Stimulated activated CD4-positive, alpha-beta T cell treated with anti-CD3 and anti-CD28 coated beads, Interleukin-15, amount 100 ng/mL, for 48 hours (primary cell): ENCODE results near the gene NCAM2.

Experiments used
- DNase-seq, 2 donors: peaks; one replicate each; pipeline ENCODE4 v3.0.0-alpha.2; 2020; ENCODE audit warnings: low read depth in 2 of 2

NCAM2 gene

DNA sequence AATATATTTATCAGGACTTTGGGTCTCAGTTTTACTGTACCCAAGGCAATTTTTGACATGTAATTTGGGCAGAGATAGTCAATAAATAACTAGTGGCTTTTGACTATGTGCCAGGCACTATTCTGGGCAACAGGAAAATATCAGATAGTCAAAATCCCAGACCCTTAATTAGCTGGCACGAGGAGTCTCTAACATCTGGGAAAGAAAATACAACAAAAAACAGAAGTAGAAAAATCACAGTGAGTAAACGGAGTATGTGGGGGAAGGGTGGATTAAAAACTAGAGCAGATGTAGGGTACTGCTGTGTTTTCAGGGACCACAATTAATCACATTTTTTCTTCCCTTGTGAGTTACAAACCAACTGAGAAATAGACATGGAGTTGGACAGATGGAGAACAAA, 217.8 kb downstream of the NCAM2 start:
- no peak for DNase-seq

- DNase-seq, result no peak
Observed at GRCh38 chr21:21226472-21226871, 228.3 kb downstream of the NCAM2 start.

GRCh38 chr21:21230672-21231071, 232.5 kb downstream of the NCAM2 start:
- no peak for DNase-seq

DNA sequence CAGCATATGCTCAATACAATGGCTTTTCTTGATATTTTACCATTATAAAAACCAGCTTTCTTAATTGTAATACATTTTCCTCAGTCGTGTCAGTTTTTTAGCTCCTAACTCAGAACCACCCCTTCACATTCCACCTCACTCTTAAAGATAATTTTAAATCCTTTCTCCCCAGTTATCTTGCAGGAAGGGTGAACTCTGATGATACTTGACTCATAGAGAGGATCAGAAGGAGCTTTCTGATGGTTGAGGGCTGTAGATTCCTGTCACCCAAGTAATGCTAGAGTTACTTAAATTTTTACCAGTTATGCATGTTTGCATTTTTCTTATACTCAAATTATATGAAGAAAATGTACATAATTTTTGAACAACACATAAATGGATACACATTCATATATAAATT, 233.7 kb downstream of the NCAM2 start:
- no peak for DNase-seq

DNA sequence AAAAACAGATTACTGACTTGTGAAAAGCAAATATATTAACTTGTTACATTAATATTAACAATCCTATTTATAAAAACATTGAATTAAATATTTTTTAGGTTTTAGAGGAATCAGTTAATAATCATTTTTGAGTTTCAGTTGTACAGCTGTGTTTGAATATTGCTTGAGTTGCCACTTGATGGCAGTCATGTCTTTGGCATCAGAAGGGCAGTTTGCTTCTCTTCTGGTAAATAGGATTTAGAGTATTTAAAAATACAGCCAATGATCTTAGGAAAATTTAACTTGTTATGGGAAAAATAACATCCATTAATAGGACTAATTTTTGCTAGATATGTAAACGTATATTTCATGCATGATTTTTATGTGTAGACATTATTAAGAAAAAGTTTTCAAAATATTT, 234.1 kb downstream of the NCAM2 start:
- no peak for DNase-seq

GRCh38 chr21:21233051-21233450, 234.8 kb downstream of the NCAM2 start:
- no peak for DNase-seq

DNA sequence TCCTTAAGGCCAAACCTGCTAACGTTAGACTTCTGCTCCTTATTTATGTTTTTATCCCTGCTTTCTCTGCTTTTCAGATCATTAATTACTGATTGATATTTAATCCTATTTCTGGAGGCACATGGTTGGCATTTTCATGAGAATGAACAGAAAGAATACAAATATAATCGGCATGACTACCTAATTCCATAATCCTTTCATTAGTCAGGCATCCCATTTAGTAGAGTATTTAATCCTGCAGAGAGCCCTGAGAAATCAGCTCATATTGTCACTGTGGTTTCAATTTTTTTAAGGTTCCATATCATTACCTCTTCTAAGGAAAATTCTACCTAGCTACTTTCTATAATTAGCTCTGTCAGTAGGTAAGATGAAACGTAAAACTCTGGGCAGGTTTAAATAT, 238.8 kb downstream of the NCAM2 start:
- no peak for DNase-seq

DNA sequence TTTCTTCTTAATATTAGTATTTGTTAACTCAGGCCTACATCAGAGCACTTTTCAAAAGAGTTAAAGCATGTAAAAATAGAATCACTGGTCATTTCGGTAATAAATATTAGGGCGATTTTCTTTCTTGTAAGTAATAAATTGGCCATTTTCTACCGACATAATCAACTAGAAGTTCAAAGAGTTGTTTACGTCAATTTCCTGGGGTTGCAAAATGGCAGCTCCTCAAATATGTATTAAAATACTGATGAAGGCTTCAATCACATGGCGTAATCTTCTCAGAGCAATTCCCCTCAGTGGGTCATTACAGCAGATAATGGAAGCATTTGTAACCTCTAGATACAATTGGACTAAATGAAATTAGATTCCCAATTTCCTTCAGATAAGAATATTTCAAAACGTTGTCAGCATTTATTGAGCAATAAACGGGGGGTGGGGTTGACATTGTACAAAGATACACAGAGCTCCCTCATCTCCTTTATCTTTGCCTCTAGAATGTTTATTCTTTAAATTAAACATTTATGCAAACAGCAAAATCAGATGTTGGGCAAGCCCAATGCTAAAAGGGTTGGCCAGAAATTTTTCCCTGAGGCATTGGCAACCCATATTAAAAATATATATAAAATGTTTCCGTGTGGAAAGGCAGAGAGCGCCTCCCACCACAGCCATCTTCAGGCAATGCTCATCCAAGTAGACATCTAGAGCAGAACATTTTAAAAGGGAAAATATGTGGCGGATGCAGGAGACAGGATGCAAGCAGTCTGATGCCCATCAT, 240.6 kb downstream of the NCAM2 start:
- no peak for DNase-seq

DNA sequence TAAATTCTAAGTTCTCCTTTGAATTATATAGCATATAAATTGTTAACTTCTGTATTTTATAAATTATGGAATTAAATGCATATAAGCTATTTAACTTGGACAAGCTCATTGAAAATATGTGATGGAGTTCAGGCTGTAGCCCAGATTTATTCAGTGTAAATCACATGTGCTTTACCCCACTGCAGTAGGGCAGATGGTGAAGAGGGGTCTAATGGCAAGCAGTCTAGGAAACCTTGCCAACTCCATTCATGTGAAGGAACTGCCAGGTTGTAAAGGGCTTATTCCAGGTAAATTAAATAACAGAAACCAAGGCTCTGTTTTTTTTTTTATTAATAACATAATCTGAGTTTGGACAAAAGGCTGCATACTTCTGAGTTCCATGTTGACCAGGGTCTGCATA, 243.2 kb downstream of the NCAM2 start:
- DNase-seq, result no peak

DNA sequence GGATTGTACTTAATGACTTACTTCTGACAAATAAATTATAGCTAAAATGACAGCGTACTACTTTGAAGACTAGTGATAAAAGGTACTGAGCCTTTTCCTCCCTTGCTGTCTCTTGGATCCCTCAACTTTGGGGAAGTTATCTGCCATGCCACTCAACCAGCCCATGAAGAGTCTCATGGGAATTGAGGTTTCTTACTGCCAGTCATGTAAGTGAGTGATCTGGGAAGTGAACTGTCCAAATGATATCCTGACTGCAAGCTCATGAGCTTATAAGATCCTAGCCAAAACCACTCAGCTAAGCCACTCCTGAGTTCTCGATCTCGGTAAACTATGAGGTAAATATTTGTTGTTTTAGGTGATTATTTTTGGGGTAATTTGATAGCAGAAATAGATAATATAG, 247.8 kb downstream of the NCAM2 start:
- no peak for DNase-seq

DNA sequence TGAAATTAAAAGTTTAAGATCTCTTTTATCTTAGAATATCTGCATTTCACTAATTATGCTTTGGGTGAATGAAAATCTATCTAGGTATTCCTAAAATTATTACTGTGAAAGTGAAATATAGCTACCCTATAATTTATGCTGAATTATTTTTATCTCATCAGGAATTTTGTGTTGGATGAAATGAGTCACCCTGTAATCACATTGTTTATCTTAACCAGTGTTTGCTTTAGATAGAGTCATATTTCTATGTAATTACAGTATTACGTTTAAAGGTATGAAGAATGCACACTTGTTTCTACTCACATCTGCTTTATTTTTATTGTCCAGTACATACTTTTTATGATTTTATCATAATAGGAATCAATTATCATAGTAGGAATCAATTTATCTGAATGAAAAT, 249.2 kb downstream of the NCAM2 start:
- DNase-seq, result no peak

DNA sequence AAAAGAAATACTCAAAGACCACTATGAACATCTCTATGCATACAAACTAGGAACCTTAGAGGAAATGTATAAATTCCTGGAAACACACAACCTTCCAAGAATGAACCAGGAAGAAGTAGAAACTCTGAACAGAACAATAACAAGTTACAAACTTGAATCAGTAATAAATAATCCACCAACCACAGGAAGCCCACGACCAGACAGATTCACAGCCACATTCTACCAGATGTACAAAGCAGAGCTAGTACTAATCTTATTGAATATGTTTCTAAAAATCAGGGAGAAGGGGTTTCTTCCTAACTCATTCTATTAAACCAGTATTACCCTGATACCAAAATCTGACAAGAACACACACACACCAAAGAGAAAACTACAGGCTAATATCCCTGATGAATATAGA, 263.8 kb downstream of the NCAM2 start:
- no peak for DNase-seq

GRCh38 chr21:21268061-21268471, 269.9 kb downstream of the NCAM2 start:
- no peak for DNase-seq

GRCh38 chr21:21268885-21269284, 270.7 kb downstream of the NCAM2 start:
- no peak for DNase-seq

DNA sequence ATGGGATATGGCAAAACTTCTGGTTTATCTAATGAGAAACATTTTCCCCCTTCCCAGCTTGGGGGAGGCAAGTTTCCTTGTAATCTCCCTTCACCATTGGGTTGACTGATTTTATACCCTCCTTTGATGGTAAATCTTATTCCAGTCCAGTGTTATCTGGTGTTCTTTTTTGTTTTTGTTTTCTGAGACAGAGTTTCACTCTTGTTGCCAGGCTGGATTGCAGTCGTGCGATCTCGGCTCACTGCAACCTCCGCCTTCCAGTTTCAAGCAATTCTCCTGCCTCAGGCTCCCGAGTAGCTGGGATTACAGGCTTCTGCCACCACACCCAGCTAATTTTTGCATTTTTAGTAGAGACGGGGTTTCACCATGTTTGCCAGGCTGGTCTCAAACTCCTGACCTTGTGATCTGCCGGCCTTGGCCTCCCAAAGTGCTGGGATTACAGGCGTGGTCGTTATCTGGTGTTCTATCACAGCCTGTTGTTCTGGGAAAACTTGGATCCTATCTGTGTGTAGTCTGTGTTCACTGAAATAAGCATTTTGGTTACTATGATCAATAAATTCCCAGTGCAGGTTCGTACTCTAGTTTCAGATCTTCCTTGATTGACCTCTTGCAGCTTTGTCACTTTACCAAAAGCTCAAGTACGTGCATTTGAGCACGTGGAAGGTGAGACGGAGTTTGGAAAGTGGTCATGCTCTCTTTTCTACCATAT, 281.1 kb downstream of the NCAM2 start:
- no peak for DNase-seq

DNA sequence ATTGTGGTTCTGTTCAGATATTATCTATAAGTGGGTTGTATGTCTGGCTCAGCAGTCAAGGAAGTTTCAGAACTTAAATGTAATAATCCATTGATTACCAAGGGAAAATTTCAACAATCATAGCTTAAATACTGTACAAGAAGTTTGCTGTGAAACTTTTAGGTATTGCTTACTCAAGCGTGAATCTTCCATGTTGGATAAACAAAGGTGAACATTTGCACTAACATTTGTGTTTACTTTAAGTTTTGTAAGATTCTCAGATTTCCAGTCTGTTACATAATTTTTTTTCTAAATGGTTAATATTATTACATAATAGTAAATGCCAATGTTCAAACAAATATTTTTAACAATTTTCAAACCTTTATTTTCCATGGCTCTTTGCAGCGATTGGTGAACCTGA, 285.6 kb downstream of the NCAM2 start:
- no peak for DNase-seq

GRCh38 chr21:21286170-21286798, 288.1 kb downstream of the NCAM2 start:
- no peak for DNase-seq

- no peak for DNase-seq
Observed at GRCh38 chr21:21290751-21291150, 292.5 kb downstream of the NCAM2 start.

- no peak for DNase-seq
Observed at GRCh38 chr21:21291883-21292569, 293.8 kb downstream of the NCAM2 start.

GRCh38 chr21:21295303-21295702, 297.1 kb downstream of the NCAM2 start:
- DNase-seq, result no peak

DNA sequence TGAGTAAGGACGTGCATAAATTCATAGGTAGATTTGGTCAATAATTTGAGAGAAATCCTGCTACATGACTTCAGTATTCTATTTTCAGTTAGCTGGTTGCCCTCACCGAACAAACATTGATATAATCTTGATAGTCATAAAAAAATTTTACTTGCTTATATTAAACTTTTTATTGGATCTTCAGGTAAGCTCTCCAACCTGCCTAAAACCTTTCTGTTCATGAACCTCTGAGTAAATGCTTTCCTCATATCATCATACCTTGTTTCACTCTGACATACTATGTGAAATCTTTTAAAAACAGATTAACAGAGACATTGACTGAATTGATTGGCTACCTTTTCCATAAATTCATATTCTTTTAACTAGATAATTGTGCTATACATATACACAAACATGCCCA, 299.0 kb downstream of the NCAM2 start:
- DNase-seq, result no peak

- no peak for DNase-seq
Observed at GRCh38 chr21:21301013-21301412, 302.8 kb downstream of the NCAM2 start.
